Ectodermal cell (in vitro differentiated cells): Measurements from ENCODE around the gene AHCTF1.

Experiments
- H3K27ac ChIP-seq: 2 replicates; pipeline ENCODE4 v1.7.0; 2013; ENCODE audit warnings: mild to moderate bottlenecking, low read depth, low read length; ENCODE audit not compliant: insufficient read depth, poor library complexity, severe bottlenecking
- H3K27me3 ChIP-seq: 2 replicates; pipeline ENCODE4 v1.7.0; 2013; ENCODE audit warnings: mild to moderate bottlenecking, low read length; ENCODE audit not compliant: insufficient read depth, control insufficient read depth, poor library complexity, severe bottlenecking
- H3K36me3 ChIP-seq: one replicate; pipeline ENCODE4 v1.7.0; 2013; ENCODE audit warnings: low read length; ENCODE audit not compliant: control insufficient read depth, insufficient read depth
- H3K4me1 ChIP-seq: one replicate; pipeline ENCODE4 v1.7.0; 2013; ENCODE audit warnings: low read length; ENCODE audit not compliant: control insufficient read depth, insufficient read depth
- H3K4me3 ChIP-seq: 2 replicates; pipeline ENCODE4 v1.7.0; 2013; ENCODE audit warnings: low read depth, low read length, control low read depth; ENCODE audit not compliant: insufficient read depth
- H3K9me3 ChIP-seq: 2 replicates; pipeline ENCODE4 v1.7.0; 2013; ENCODE audit warnings: mild to moderate bottlenecking, low read length, moderate library complexity; ENCODE audit not compliant: control insufficient read depth
- WGBS, 2 experiments: methylation state at CpG; one replicate each; pipeline ENCODE4 v1.1.7; 2013; ENCODE audit warnings: missing lambda C conversion rate in 2 of 2; 5-methylcytosine and 5-hydroxymethylcytosine counted together

Gene AHCTF1

DNA sequence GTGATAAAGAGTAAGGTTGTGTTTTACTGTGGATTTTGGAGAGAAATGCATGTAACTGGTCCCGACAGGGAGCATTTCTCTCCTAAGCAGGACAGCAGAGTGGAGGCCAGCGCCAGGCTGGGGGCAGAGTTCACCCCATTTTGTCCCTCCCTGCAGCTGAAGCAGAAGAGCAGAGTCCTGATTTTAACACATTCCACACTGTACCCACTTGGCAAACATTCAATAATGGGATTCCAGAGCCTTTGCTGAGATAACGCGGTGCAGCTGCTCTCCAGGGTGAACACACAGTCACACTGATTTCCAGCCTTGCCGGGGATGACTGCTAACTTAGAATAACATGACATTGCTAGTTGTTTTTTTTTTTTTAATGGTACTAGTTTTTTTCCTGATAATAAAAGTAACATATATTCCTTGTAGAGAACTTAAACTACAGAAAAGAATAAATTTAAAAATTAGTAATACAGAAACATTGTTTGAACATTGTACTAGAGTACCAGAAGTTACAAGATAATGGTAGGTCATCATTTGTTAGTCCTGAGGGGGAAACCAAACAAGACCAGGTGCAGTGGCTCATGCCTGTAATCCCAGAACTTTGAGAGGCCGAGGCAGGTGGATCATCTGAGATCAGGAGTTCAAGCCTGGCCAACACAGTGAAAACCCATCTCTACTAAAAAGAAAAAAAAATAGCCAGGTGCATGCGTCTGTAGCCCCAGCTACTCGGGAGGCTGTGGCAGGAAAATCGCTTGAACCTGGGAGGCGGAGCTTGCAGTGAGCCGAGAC is 130.3 kb downstream of the AHCTF1 start:
- H3K4me3 ChIP-seq, result no peak overlapping the region
- WGBS, 2 experiments, result 91 to 93% methylated on average over 11 of the region's 11 CpGs
- H3K4me1 ChIP-seq, result no peaks in the 10 kb centered on the region
- no peaks in the 10 kb centered on the region for H3K9me3 ChIP-seq
- H3K27me3 ChIP-seq, result no peaks in the 10 kb centered on the region
- H3K27ac ChIP-seq, result no peak overlapping the region
- no peaks in the 10 kb centered on the region for H3K36me3 ChIP-seq

GRCh38 chr1:246800756-246801155 is 131.0 kb downstream of the AHCTF1 start:
- Histone ChIP-seq H3K36me3 (no peaks in the 10 kb centered on the region), H3K27me3 (no peaks in the 10 kb centered on the region), H3K27ac (no peak overlapping the region), H3K9me3 (no peaks in the 10 kb centered on the region), H3K4me1 (no peaks in the 10 kb centered on the region), H3K4me3 (no peak overlapping the region)
- WGBS, 2 experiments, result 86 to 90% methylated on average over 10 of the region's 10 CpGs

- Histone ChIP-seq H3K27ac (no peak overlapping the region), H3K36me3 (no peaks in the 10 kb centered on the region), H3K9me3 (no peaks in the 10 kb centered on the region), H3K4me3 (no peak overlapping the region), H3K27me3 (no peaks in the 10 kb centered on the region), H3K4me1 (no peaks in the 10 kb centered on the region)
- 95 to 98% methylated on average over 3 of the region's 3 CpGs for WGBS, 2 experiments
Measured at GRCh38 chr1:246800356-246800755, 131.4 kb downstream of the AHCTF1 start.

GRCh38 chr1:246798606-246799496 is 132.9 kb downstream of the AHCTF1 start:
- WGBS, 2 experiments, result 65 to 78% methylated on average over 22 of the region's 22 CpGs
- H3K27ac ChIP-seq, result no peak overlapping the region

GRCh38 chr1:246798107-246798506 is 133.6 kb downstream of the AHCTF1 start:
- 85 to 88% methylated on average over 4 of the region's 4 CpGs for WGBS, 2 experiments
- H3K4me1 ChIP-seq, result peaks cover 12% of the 10 kb centered on the region
- H3K4me3 ChIP-seq, result no peak overlapping the region
- no peak overlapping the region for H3K27ac ChIP-seq
- H3K27me3 ChIP-seq, result no peaks in the 10 kb centered on the region
- H3K9me3 ChIP-seq, result no peaks in the 10 kb centered on the region
- no peaks in the 10 kb centered on the region for H3K36me3 ChIP-seq

More at GRCh38 chr1:246798606-246799496, 132.9 kb downstream of the AHCTF1 start:
- Histone ChIP-seq H3K27me3 (no peaks in the 10 kb centered on the region), H3K9me3 (no peaks in the 10 kb centered on the region), H3K36me3 (no peaks in the 10 kb centered on the region), H3K4me1 (peaks cover 12% of the 10 kb centered on the region), H3K4me3 (no peak overlapping the region)

DNA sequence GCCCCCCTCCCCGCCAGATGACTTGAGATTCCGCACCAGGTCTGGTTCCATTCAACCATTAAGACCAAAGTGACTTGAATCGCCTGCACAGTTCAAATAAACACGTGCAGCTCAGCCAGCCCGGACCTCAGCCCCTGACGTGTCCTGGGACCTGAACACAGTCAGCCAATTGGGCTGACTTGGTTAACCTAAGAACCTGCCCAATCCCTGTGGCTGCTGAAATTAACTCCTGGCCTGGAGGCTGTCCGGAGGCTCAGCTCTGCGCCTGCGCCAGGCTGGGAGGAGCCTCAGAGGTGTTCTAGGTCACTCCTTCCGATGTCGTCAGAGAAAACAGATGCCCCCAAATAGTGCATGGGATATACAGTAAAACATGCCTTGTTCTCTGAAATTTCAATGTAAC is 134.2 kb downstream of the AHCTF1 start:
- Histone ChIP-seq H3K9me3 (no peaks in the 10 kb centered on the region), H3K36me3 (no peaks in the 10 kb centered on the region), H3K27ac (no peak overlapping the region), H3K4me3 (no peak overlapping the region), H3K4me1 (peaks cover 12% of the 10 kb centered on the region), H3K27me3 (no peaks in the 10 kb centered on the region)
- WGBS, 2 experiments, result 94 to 96% methylated on average over 11 of the region's 11 CpGs

GRCh38 chr1:246797157-246797556 is 134.6 kb downstream of the AHCTF1 start:
- Histone ChIP-seq H3K4me1 (peaks cover 12% of the 10 kb centered on the region), H3K36me3 (no peaks in the 10 kb centered on the region), H3K27ac (no peak overlapping the region), H3K9me3 (no peaks in the 10 kb centered on the region), H3K4me3 (no peak overlapping the region), H3K27me3 (no peaks in the 10 kb centered on the region)
- WGBS, 2 experiments, result 93 to 95% methylated on average over 8 of the region's 8 CpGs

DNA sequence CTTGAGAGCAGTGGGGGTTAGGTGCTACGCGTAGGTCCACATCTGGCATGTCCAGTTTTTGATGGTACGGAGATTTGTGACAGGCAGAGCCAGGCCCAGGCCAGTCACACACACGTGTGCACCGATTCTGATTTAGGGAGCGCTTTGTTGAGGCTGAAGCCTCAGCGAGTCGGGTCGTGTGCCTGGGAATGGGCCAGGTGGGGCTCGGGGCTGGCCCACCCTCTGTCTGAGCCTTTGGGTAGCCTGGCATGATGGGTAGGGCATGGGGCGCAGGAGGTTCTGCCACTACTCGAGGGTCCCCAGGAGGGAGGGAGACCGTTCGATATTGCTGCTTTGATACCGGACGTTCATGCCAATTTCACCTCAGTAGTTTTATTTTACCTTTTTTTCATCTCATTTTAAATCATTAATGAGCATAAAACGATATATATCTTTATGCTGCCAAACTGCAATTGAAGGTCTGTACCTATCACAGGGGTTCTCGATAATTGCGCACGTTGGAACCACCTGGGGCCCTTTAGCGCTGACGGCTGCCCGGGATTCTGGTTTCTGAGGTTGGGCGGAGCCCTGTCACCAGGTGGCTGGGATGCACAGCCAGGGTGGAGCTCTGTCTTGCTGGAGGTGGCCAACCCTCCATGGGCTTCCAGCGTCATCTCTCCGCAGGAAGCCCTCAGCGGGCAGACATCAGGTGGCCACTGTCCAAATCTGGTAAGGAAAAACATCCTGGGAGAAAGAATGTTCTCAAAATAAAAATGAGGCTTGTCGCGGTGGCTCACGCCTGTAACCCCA is 135.6 kb downstream of the AHCTF1 start:
- no peaks in the 10 kb centered on the region for H3K27me3 ChIP-seq
- peaks cover 12% of the 10 kb centered on the region for H3K4me1 ChIP-seq
- no peaks in the 10 kb centered on the region for H3K9me3 ChIP-seq
- 93 to 94% methylated on average over 30 of the region's 30 CpGs for WGBS, 2 experiments
- H3K4me3 ChIP-seq, result no peak overlapping the region
- H3K36me3 ChIP-seq, result no peaks in the 10 kb centered on the region
- no peak overlapping the region for H3K27ac ChIP-seq

DNA sequence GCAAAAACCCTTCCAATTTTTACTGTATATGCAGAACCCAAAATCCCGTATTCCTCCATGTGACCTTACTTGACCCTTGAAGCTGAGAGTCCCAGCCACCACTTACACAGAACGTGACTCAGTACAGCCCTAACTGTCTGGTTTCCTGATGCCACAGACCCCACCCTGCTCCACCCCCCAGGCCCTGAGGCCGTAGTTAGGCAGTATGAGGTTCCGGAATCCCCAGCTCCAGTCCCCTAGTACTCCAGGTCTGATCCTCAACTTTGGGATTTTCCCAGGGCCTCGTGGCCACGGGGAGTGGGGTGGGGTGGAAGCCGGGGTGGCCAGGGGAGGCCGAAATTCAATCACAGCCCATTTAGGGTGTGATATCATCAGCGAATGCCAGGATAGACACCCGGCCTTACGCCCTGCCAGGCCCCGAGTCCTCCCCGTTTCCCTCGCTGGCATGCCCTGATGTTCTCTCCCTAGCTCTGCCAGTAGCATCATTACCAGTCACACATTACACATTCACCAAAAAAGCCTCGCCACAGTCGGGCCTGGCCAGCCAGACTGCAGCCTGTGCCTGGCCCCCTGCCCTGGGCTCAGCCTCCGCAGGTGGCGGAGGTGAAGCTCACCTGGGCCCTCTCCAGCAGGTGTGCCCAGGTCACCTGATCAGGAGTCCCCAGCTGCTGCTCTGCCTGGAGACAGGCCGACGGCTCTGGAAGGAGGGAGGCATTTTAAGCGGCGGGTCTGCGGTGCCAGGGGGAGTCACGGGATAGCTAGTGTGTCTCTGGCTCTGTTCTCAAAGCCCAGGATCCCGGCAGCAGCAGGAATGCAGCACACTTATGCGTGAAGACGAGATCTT is 136.7 kb downstream of the AHCTF1 start:
- no peak overlapping the region for H3K4me3 ChIP-seq
- peaks cover 12% of the 10 kb centered on the region for H3K4me1 ChIP-seq
- H3K27me3 ChIP-seq, result no peaks in the 10 kb centered on the region
- H3K9me3 ChIP-seq, result no peaks in the 10 kb centered on the region
- no peak overlapping the region for H3K27ac ChIP-seq
- 77 to 78% methylated on average over 27 of the region's 27 CpGs for WGBS, 2 experiments
- no peaks in the 10 kb centered on the region for H3K36me3 ChIP-seq
